Liver (tissue), 2 donors: Measurements from ENCODE around the gene ITGA8.

Source experiments
- GABPA ChIP-seq, 2 donors: IDR thresholded peaks in 1 of 2; conservative IDR thresholded peaks in 1 of 2; 2 replicates each; pipeline ENCODE4 v1.6.1; 2016; ENCODE audit warnings: antibody characterized with exemption in 2 of 2, mild to moderate bottlenecking in 1 of 2, moderate library complexity in 1 of 2
- MAX ChIP-seq: IDR thresholded peaks from 2 replicates; pipeline ENCODE4 v1.6.1; 2016; ENCODE audit warnings: antibody characterized with exemption
- SP1 ChIP-seq: IDR thresholded peaks from 2 replicates; pipeline ENCODE4 v1.6.1; 2018; ENCODE audit warnings: antibody characterized with exemption, mild to moderate bottlenecking
- donor health status: healthy.

- no peak for TF ChIP-seq GABPA (IDR thresholded peaks at IDR 0.05 in 1 of 2, conservative IDR thresholded peaks at IDR 0.05 in 1 of 2)
- TF ChIP-seq MAX, result no peak
- no peak for TF ChIP-seq SP1
Observed at GRCh38 chr10:15681076-15681475, 38.6 kb downstream of the ITGA8 start.
